T-helper 2 cell (primary cell): Measurements from ENCODE around the gene CYTH1.

Experiments
- DNase-seq, 5 experiments: peaks; one replicate each; pipeline versions ENCODE4 v3.0.0 to v3.0.0-alpha.2; 2012 to 2022
- total RNA-seq, 2 donors: gene quantifications; one replicate each; lab custom pipeline; 2026; lab: John Stamatoyannopoulos, UW

Gene CYTH1, protein sequence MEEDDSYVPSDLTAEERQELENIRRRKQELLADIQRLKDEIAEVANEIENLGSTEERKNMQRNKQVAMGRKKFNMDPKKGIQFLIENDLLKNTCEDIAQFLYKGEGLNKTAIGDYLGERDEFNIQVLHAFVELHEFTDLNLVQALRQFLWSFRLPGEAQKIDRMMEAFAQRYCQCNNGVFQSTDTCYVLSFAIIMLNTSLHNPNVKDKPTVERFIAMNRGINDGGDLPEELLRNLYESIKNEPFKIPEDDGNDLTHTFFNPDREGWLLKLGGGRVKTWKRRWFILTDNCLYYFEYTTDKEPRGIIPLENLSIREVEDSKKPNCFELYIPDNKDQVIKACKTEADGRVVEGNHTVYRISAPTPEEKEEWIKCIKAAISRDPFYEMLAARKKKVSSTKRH
- 528 to 824 reads per million in 2 donors for total RNA-seq

DNA sequence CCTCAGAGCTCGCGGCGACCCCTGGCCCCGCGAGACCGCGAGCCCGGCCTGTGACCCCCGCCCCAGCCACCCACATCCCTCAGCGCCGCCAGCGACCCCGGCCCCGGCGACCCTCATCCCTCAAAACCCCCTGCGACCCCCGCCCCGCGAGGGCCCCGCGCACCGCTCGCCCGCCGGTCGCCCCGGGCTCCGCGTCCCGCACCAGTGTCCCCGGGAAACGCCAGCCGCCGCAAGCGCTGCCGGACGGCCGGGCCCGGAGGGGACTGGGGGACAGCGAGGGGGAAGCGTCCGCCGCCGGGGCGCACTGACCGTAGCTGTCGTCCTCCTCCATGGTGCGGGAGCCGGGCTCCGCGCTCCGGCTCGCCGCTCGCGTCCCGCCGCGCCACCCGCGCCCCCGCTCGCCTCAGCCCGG, at the start of gene CYTH1:
CYTH1 (minus strand) TSS at position 381 of the 412 bp plus-strand sequence; CDS start at position 331, 50 bp downstream.
- DNase-seq = no peak

DNA sequence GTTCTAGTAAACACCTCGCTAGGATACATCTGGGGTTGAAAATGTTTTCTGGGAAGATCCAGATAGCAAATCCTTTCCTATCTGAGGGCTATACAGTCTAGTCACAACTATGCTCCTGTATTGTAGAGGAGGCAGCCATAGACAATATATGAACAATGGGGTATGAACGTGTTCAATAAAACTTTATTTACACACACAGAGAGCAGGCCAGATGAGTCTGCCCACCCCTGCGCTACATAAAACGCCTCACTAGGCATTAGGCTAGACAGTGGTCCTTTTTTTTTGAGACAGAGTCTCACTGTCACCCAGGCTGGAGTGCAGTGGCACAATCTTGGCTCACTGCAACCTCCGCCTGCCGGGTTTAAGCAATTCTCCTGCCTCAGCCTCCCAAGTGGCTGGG, 47.4 kb upstream of the CYTH1 start:
- DNase-seq = no peak

DNA sequence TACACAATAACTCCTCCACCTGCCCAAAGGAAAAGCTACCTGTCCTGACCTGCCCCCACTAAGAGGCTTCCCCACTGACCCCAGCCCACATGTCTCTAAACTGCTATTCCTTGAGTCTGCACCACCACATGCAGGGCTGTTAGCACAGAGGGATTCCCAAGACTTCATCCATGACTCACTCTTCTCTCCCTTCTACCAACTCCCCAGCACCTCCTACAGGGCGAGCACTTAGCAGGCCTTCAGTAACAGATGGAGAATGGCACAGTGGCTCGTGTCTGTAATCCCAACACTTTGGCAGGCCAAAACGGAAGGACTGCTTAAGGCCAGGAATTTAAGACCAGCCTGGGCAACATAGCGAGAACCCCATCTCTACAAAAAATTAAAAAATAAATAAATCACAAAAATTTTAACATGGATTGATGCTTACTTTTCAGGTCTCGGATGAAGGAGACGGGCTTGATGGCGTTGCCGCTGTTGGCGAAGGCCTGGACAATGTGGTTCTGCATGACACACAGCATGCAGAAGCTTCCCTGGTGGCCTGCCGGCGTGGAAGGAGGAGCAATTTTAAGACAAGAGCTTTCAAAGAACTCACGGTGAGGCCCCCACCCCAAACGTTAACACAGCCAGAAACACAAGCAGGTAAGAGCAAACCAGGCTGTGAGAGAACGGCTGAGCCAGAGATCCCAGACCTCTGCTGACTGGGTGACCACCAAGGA, 46.6 kb upstream of the CYTH1 start:
- no peak for DNase-seq

DNA sequence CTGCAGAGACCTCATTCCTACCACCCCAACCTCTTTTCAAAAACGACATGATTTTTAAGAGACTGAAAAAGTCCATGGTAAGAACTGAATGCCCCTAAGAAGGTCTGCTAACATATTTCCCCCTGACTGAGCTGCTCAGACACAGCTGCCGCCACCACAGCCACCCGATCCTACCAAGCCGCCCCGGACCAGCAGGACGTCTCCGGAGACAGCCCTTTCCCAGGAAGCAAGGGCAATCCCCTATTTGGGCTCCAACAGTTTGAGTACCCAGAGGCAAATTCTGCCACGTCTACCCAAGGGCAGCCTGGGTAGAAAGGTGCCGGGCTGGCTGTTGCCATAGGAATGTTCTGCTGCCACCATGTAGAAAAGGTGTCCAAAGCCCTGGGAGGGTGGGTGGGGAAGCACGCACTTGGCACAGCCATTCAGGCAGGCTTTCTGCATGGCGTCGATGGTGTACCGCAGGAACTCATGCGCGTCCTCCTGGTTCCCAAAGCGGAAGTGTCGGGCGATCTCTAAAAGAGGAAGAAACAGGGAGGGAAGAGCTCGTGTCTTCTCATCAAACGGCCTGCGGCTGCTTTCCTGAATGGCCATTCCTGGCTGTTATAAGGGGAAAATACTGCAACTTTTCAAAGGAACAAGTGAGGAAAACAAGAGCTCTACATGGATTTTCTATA, 44.9 kb upstream of the CYTH1 start:
- no peak for DNase-seq

DNA sequence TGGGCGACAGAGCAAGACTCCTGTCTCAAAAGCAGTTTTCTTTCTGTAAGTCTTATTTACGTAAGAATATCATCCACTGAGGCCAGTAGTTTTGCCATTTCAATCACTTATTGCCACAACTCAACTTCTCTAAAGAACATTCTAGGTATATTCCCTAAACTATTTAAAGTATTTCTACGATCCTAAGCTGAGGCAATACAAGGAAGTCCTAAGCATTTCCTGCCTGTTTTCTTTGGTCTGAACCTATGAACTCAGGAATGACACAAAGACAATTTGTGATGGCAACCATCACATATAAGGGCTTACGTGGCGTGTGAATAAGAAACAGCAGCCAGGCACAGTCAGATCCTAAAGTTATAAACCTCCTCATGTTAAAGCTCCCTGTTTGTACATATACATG, 44.3 kb upstream of the CYTH1 start:
- DNase-seq = no peak

DNA sequence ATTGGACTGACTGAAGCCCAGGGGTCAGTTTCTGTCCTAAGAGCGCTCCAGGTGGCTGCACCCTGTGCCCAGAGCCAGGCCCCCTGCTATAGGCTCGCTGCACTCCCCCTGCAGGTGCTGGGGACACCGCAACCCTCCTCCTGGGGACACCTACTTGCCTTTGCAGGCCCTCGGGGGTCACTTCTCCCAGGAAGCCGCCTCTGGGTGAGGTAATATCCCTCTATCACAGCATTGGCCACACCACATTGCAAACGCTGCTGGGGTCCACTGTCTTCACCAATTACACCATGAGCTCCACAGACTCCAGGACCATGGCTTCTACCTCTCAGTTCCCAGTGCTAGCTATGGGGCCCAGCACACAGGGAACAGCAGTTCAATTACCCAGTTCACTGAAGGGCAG, 43.6 kb upstream of the CYTH1 start:
- no peak for DNase-seq

DNA sequence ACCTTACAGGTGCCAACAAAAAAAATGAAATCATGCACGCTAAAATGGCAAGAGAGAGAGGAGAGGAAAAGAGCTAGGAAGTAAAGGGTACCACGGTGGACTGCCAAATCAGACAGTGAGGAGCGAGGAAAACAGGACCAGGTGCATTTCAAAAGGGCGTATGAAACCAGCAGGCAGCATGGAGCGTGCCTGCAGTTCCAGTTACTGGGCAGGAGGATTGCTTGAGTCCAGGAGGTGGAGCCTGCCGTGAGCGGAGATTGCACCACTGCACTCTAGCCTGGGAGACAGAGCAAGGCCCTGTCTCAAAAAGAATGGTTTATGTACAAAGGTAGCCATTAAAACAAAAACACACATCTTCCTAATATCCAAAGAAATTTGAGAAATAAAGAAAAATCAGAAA, 42.2 kb upstream of the CYTH1 start:
- DNase-seq = no peak

DNA sequence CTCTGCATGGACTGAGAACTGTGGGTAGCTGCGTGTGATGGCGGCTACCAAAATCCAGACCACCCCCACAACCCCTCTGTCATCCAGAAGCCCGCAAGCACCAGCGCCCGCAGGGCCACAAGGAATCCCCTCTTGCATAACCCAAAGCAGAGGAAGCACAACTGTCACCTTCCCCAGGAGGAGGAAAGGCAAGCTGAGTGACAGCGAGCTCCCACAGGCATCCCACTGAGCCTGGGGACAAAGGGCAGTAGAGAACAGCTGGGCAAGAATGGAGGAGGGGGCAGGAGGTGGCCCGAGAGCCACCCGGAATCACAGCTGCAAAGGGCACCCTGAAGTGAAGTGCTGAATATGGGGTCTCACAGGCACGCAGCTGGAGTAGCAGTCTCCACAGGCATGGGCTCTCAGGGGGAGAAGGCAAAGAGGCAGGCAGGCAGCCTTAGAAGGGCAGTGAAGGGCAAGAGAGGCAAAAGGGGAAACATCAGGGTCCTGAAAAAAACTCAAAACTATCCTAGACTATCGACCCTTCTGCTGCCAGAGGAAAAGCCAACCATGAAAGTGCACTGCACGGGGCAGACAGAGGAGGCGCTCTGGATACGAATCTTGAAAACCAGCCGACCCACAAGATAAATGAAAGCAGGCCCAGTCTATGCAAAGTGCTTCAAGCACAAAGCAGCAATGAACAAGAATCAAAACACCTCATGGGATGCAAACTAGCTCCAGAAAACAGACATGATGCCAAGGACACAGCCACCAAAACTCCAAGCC, 41.4 kb upstream of the CYTH1 start:
- no peak for DNase-seq

DNA sequence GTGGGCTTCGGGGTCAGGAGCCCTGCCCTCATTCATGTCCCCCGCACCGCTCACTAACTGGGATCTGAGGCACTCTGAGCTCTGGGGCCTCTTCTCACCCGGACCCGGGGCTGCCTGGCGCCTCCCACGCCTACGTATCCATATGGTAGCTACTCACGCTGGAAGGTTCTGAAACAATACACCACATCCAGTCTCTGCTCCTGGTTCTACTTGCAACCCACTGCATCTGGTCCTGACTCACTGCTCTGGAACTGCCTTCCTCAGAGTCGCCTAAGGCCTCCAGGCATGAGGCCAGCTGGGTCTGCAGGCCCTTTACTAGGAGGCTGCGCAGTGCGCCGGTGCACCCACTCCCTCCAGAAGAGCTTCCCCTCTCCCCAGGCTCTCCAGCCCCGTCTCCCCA, 40.5 kb upstream of the CYTH1 start:
- no peak for DNase-seq

DNA sequence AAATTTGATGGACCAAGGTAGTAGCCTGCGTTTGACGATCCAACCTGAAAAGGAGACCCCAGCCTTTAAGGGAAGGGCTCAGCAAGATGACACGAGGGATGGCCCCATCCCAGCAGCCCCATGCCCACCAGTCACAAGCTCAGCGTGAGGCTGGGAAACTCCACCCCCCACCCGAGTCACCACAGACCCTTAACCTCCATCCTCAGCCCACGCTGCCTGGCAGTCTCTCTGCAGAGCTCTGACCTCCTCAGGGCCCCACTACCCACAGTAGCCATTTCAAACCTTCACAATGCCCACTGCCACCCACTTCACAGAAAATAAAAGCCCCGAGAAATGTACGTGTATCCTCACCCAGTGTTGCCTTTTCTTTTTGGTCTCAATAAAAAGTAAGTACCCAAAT, 39.9 kb upstream of the CYTH1 start:
- no peak for DNase-seq

DNA sequence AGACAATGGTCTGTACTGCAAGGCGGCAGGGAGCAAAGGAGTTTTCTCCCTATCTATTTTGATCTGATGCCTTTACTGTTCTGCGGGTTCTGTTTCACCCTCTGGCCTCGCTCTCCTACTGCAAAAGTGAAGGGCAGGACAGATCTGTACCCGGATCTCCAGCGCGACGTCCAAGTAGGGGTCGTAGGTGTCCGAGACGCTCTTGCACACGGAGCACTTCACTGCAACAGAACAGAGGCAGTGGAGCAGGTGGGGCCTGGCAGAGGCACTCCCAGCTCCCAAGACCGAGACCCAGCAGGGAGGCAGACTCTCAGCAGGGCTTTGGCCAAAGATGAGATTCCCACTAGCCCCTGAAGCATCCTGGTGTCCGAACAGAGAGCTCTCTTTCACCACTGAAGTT, 38.8 kb upstream of the CYTH1 start:
- DNase-seq = no peak

DNA sequence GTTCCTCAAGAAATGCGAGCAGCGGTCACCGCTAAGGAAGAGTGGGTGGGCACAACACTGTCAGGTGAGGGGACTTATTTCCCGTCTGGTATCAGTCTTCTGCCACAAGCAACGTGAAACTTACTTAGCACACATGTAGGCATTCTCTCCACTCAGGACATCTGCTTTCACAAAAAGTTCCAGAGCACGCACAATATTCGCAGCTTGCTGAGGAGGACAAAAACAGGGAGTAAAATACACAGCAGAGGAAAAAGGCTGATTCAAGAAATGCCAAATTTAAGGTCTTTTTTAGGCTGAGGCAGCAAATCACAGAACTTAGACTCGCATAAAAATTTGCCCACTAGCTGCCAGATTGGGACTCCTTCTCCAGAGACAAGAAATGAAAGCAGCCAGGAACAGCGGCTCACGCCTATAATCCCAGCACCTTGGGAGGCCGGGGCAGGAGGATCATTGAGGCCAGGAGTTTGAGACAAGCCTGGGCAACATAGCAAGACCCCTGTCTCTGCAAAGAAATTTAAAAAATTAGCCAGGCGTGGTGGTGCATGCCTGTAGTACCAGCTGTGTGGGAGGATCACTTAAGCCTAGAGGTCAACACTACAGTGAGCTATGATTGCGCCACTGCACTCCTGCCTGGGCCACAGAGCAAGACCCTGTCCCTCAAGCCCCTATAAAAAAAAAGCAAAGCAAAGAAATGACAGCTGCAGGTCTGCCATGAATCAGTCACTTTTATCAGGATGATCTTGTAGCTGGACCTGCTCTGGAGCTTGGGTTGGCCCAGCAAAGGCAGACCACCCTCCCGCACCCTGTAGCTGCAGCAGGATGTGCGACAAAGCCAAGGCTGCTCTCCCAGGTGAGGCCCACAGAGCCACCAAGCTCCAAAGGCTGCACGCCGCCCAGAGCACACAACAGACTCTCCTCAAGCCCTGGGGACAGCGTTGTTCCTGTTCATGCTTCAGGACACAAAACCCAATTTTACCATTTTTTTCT, 38.0 kb upstream of the CYTH1 start:
- DNase-seq = no peak

DNA sequence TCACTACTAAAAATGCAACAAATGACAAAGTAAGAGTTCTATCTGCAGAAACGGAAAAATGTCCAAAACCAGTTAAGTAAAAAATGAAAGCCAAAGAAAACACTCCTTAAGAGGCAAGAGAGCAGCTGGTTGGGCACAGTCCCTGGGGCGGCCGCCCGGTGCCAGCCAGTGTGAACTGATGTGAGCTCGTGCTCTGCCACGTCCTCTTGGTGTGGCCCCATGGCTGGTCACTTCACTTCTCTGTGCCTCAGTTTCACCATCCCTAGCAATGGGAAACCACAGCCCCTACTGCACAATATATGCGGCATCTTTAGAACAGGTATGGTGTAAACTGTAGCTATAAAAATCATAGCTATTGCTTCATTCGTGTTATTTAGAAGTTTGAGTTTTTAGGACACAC, 37.3 kb upstream of the CYTH1 start:
- DNase-seq = peak in 1 of 5 experiments; percentile 48

DNA sequence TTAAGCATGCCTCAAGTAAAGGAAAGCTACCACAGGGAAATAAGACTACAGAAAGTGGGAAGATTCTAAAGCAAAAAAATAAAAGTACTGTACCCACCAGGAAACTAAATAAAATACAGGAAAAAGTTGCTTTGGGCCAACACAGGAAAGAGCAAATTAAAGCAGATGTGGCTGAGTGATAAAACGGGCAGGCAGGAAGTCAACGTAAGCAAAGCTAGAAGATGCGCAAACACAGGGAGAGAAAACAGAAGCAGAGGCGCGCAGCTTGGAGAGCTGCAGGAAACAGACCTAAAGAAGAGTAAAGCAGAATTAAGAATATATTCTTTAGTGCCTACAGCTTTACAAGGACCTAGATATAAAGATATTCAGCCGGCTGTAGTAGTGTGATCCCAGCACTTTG, 36.9 kb upstream of the CYTH1 start:
- DNase-seq = peak in 3 of 5 experiments; percentile 63 to 92 (median 76)

DNA sequence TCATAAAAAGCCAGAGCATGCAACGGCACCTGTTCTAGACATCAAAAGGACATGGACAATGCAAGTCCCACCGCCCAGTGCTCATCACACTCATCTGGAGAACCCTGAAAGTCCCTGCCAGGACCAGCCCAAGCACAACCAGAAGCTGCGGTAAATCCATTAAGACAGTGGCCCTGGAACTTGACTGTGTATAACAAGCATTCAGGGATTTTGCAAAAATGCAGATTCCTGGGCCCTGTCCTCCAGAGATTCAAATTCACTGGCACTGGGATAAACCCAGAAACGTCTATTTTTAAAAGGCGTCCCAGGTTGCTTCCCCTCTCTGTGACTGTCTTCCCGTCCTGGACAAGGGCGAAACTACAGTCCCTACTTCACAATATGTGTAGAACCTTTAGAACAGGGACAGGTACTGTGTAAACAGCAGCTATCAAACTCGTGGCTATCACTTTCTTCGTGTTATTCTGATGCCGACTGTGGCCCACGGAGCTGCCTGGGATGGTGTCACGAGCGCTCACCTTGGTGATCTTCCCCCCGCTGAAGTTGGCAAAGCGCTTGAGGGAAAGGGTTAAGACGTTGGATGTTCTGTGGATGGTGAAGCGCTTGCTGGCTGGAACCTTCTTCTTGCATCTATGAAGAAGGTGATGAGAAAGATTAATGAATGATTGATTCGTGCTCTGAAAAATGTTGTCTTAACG, 36.2 kb upstream of the CYTH1 start:
- DNase-seq = no peak

DNA sequence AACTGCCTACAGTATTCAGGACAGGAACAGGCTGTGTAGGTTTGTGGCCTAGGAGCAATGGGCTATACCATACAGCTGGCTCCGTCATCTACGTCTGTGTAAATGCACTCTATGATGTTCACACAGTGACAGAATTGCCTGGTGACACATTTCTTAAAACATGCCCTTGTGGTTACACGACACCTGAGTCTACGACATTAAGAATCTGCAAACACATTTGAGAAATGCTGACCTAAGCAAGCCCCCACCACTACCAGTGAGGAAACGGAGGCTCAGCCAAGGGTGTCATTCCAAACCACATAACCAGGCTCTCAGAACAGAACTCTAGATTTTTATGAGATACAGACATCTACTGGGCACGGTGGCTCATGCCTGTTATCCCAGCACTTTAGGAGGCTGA, 35.0 kb upstream of the CYTH1 start:
- DNase-seq = peak in 4 of 5 experiments; percentile 39 to 99 (median 78)

DNA sequence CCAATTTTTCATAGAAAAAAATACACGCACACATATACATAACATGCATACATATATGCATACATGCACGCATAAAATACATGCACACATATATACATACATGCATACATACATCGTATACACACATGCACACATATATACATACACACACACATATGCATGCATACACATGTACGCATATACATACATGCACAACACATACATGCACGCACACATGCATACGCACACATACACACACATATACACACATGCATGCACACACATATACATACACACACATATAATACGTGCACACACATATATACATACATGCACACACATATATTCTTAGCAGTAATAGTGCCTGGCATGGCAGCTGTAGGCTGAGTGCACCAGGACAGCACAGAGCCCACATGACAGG, 33.6 kb upstream of the CYTH1 start:
- DNase-seq = no peak

DNA sequence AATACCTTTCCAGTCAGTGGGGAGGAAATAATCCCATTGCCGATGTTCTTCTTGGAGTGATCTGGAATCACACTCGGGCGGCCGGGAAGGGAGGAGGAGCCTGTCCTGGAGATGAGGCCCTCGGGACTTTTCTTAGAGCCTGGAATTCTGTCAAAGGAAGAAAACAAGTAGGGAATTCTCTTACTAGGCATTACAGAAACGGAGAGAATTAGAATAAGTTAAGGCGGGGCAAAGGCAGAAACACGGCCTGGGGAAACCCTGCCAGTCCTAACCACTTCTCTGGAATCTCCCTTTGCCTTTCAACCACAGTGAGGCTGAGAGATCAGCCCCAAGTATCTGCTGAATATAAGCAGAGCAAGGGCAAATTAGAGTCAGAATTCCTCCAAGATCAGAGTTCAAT, 30.8 kb upstream of the CYTH1 start:
- DNase-seq = no peak

DNA sequence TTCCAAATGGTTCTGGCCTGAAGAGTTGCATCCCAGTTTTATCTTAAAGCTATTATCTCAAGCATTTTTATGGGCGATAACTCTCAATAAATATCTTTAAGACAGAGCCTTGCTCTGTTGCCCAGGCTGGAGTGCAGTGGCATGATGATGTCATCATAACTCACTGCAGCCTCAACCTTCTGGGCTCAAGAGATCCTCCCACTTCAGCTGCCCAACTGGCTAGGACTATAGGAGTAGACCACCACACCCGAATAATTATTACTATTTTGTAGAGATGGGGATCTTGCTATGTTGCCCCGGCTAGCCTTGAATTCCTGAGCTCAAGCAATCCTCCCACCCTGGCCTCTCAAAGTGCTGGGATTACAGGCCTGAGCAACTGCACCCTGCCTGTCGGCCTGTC, 26.1 kb upstream of the CYTH1 start:
- no peak for DNase-seq

DNA sequence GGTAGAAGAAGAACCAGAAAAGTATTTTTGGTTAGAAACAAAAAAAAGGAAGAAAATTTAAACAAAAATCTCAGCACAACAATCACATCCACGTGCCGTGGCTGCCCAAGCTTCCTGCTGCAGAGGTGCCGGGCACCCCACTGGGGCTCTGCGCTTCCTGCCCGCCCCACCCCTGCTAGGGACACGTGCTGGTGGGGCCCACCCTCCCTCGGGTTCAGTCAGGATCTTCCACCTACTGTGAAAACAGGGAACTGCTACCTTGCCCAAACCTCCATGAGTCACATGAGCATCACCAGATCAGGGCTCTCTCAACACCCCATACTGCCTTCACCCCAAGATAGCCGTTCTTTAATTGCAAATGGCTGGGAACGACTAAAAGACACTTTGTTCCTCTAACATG, 24.4 kb upstream of the CYTH1 start:
- DNase-seq = peak in 1 of 5 experiments; percentile 71

DNA sequence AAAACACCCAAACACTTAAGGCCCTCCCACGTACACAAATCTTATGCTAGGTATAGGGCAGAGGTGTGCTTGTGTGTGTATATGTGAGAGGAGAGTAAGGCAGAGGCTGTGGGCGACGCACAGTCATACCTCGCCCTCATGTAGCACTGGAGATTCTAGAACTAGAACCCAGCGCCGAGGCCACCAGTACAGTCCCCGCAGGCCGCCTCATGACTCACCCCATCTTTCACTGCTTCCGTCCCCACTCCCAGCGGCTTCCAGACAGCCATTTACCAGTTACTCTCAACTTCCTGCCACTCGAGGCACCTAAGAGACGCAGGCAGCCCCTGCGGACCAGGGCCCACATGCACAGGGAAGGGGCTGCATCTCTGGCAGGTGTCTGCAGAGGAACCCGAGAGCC, 23.2 kb upstream of the CYTH1 start:
- peak in 4 of 5 experiments; percentile 47 to 92 (median 64) for DNase-seq
